ENCODE results near the gene CARMIL1. TPM values are rescaled to one million over a fixed set of nuclear protein-coding genes. Genes with fewer than 3 reads are reported as not detected.

Gene CARMIL1
- total RNA-seq, 1 experiment from 2014 or later = 23.6 TPM

DNA sequence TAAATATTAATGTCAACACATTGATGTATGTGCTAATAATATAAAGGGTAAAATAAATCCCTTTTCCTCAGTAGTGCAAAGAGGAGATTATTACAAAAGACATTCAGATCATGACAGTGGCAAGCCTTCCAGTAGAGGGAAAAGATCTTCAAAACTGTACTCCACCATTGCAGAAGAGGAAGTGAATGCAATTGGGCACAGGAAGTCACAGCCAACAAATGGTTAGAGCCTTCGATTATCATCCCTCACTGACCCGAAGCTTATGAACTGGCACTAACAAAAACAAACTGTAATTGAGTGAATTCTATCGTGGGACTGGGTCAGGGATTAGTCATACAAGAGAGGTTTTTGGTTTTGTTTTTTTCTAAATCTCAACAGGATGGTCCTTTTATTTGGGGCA is 333.5 kb downstream of the CARMIL1 start:
- no peak overlapping the region for H2BK5ac ChIP-seq (ENCODE audit: insufficient read length, low read length)
- no peaks in the 10 kb centered on the region for H4K20me1 ChIP-seq (ENCODE audit: control insufficient read depth, insufficient read depth, insufficient read length)
- Mint-ChIP-seq H3K9me3 (no peaks in the 10 kb centered on the region), H3K4me1 (no peaks in the 10 kb centered on the region), H3K27ac (no peak overlapping the region), H3K27me3 (ENCODE audit: low read depth) (no peaks in the 10 kb centered on the region), H3K36me3 (ENCODE audit: insufficient read depth in 1 of 3, low read depth in 3 of 3) (peaks cover 0 to 12% (median 7%) of the 10 kb centered on the region in 3 experiments; a peak in 2 of 7 replicates), H3K4me3 (no peak overlapping the region)
- no peak overlapping the region for H3K56ac ChIP-seq (ENCODE audit: insufficient read length, low read depth, low read length)
- no peaks in the 10 kb centered on the region for H3K79me1 ChIP-seq (ENCODE audit: insufficient read depth, low read depth, low read length, poor library complexity, severe bottlenecking)
- no peak overlapping the region for H2AK5ac ChIP-seq (ENCODE audit: insufficient read length, low read length)
- H3K27me3 ChIP-seq (ENCODE audit: insufficient read depth, low read length) = no peaks in the 10 kb centered on the region
- H3K27ac ChIP-seq (ENCODE audit: insufficient read length, low read depth, low read length) = no peak overlapping the region
- DNase-seq = no peak
- H2BK20ac ChIP-seq (ENCODE audit: low read depth, low read length, poor library complexity, severe bottlenecking) = no peak overlapping the region
- H2BK15ac ChIP-seq (ENCODE audit: low read depth, low read length) = no peak overlapping the region
- no peaks in the 10 kb centered on the region for H3K23me2 ChIP-seq (ENCODE audit: insufficient read length, low read depth, low read length, poor library complexity, severe bottlenecking)
- no peak overlapping the region for H2AFZ ChIP-seq (ENCODE audit: low read length)
- no peak overlapping the region for H3K9ac ChIP-seq (ENCODE audit: extremely low read depth, insufficient read length, low read length)
- no peaks in the 10 kb centered on the region for H3K4me1 ChIP-seq (ENCODE audit: insufficient read depth, low read length)
- no peak overlapping the region for H3K4me2 ChIP-seq (ENCODE audit: insufficient read depth, insufficient read length, low read length)
- no peak overlapping the region for H4K5ac ChIP-seq (ENCODE audit: insufficient read length, low read depth, low read length)
- no peak overlapping the region for H4K8ac ChIP-seq (replicated peaks; ENCODE audit: insufficient read length, low read depth, low read length)
- no peak overlapping the region for H3K23ac ChIP-seq (ENCODE audit: insufficient read length, low read depth, low read length)
- no peak overlapping the region for H3K4ac ChIP-seq (ENCODE audit: low read depth, low read length)
- WGBS (ENCODE audit: extremely low coverage, insufficient read length, low lambda C conversion rate) = no CpG with 5 or more reads among the region's 3 CpGs
- H2BK12ac ChIP-seq (ENCODE audit: insufficient read length, low read depth, low read length) = no peak overlapping the region
- H4K91ac ChIP-seq (ENCODE audit: insufficient read length, low read depth, low read length) = no peak overlapping the region
- no peaks in the 10 kb centered on the region for H3K9me3 ChIP-seq (ENCODE audit: control insufficient read depth, low read depth, low read length)
- H3T11ph ChIP-seq (ENCODE audit: low read length) = no peak overlapping the region
- H3K14ac ChIP-seq (ENCODE audit: insufficient read depth, low read length) = no peak overlapping the region
- TF ChIP-seq, protein P1, sequence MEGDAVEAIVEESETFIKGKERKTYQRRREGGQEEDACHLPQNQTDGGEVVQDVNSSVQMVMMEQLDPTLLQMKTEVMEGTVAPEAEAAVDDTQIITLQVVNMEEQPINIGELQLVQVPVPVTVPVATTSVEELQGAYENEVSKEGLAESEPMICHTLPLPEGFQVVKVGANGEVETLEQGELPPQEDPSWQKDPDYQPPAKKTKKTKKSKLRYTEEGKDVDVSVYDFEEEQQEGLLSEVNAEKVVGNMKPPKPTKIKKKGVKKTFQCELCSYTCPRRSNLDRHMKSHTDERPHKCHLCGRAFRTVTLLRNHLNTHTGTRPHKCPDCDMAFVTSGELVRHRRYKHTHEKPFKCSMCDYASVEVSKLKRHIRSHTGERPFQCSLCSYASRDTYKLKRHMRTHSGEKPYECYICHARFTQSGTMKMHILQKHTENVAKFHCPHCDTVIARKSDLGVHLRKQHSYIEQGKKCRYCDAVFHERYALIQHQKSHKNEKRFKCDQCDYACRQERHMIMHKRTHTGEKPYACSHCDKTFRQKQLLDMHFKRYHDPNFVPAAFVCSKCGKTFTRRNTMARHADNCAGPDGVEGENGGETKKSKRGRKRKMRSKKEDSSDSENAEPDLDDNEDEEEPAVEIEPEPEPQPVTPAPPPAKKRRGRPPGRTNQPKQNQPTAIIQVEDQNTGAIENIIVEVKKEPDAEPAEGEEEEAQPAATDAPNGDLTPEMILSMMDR (conservative IDR thresholded peaks at IDR 0.05) = no peak
- H3K79me2 ChIP-seq (ENCODE audit: insufficient read depth, low read length) = no peaks in the 10 kb centered on the region
- no peak overlapping the region for H3K18ac ChIP-seq (ENCODE audit: insufficient read length, low read depth, low read length)
- H2BK120ac ChIP-seq (ENCODE audit: low read depth, low read length, poor library complexity, severe bottlenecking) = no peak overlapping the region

All from H9 (cell line).